ENCODE results near the gene IL1B.

IL1B gene

DNA sequence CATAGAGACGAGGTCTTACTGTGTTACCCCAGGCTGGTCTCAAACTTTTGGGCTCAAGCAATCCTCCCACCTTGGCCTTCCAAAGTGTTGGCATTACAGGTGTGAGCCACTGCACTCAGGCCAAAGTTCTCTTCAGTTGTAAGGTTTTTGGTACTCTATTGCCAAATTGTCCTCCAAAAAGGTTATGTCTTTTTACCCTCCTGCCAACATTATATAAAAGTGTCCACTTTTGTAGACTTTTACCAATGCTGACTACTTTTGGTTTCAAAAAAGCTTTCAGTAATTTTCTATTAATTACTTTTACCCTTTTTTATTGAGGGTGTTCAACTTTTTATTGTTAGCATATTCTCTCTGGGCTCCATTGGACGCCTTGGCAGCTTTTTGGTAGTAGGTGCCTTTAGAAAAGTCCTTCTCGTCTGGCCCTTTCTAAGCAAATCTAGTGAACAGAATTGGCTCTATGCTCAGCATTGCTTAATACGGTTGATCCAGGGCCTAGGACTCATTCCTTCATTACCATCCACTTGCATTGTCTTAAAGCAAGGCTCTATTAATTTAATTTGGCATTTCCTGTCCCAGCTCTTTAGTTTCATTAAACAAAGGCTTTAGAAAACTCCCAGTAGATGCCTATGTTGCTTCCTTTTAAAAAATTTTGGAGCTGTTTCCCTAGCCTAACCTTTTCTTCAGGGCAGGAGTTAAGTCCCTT is 35.5 kb downstream of the IL1B start:
- DNase-seq, result no peak

DNA sequence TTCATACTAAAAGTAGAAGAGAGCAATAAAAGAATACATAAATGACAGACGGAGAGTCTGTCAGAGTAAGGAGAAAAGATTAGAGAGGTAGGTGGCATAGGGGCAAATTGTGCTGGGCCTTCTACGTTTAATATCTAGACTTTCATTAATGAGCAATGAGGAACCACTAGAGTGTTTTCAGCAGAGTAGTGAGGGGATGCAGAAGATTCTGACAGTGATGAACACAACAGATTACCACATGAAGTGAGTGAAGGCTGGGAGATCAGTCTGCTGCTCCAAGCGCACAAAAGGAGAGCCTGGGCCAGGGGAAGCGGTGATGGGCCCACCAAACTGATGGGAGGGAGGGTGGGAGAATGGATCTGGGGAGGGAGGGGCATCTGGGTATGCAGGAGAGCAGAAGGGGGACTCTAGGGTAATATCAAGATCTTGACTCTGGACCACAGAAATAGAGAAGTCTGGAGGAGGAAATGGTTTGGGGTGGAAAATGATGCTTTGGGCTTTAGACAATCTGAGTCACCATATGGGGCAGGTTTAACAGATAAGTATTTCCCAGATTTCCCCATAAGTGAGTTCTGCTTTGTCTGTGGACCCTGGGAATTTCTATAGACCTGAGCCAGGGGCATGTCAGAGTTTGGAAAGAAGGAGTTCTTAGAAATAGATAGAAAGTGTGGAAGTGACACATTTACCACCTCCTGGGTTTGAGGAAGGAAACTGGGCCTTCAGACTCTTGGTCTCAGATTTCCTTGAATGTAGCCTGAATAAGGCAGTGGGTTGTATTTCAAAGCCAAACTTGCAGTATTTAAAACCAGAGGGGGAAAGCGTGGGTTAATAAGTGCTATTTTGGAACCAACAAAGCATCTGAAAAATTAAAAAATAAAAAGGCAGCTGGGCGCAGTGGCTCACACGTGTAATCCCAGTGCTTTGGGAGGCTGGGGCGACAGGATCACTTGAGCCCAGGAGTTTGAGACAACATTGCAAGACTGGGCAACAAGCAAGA is 37.3 kb downstream of the IL1B start:
- DNase-seq, result no peak

DNA sequence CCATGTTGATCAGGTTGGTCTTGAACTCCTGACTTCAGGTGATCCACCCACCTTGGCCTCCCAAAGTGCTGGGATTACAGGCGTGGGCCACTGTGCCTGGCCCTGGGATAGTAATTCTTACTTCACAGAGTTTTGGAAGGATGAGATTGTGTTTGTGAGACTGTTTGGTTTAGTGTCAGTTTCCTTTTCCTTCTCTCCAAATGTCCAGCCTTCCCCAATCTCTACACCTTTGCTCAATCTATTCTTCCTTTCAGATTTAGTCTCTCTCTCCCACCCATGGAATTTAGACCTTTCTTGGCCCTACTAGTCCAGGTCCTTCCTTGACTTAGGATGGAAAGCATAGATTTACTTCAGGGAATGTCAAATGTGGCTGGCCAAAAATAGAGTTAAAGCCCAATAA is 40.1 kb downstream of the IL1B start:
- no peak for DNase-seq

DNA sequence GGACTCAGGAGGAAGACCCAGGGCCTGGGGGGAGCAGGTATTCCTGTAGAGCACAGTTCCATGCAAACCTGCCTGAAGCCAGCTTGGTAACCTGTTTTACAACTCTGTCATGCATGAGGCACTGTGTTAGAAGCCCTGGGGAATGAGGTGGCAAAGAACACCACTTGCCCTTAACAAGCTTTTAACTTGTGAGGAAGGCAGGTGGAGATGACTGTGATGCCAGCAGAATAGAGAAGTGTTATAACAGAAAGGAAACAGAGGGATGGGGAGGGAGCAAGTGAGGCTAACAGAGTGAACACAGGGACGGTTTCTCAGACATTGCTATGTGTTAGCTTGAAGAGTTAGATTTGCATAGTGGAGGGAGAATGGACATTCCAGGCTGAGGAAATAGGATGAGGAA is 40.8 kb downstream of the IL1B start:
- no peak for DNase-seq

GRCh38 chr2:112794841-112795240 is 41.7 kb downstream of the IL1B start:
- DNase-seq, result no peak

DNA sequence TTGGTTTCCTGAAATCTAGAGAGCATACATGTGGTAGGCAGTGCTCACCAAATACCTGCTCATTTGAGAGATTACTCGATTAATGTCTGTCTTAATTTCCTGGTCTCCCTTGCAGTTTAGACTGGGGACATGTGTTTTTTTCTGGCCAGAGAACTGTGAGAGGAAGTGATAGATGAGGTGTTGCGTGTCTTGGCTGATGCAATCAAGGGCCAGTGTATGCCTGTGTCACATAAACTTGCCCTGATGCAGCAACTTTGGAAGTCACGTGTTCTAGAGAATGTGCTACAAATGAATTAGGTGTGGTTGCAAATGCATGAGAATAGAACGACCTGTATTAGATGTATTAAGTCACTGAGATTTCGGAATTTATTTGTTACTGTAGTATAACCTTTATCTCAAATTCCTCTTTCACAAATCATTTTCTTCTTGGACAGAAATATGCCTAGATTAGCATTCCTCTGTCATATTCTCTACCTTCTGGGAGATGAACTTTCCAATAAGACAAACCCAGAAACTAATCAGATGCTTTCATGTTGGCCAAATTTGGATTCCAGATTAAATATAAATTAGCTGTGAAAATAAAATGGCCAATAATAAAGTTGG is 42.3 kb downstream of the IL1B start:
- no peak for DNase-seq

DNA sequence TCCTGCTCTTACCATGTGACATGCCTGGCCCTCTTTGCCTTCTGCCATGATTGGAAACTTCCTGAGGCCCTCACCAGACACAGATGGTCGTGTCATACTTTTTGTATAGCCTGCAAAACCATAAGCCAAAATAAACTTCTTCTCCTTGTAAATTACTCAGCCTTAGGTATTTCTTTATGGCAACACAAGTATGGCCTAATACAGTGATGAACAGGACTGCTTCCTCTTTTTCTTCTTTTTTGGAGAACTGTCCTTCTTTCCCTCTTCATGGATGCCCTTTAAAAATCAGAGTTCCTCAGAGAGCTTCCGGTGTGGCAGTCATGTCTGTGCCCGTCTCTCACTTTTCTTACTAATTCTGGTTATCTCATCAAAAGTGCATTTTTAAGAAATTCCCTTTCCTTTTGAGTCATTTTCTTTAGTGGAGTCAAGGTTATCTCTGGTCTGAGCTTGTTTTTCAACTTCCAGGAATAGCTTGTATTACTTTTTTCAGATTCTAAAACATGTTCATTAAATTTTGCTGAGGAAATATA is 43.1 kb downstream of the IL1B start:
- DNase-seq, result no peak

DNA sequence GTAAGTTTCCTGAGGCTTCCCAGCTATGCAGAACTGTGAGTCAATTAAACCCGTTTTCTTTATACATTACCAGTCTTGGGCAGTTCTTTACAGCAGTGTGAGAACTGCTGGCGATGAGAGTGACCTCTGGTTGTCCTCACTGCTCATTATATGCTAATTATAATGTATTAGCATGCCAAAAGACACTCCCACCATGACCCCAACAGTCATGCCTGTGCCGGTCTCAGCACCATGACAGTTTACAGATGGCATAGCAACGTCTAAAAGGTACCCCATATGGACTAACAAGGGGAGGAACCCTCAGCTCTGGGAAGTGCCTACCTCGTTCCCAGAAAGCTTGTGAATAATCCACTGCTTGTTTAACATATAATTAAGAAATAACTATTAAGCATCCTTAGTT is 44.2 kb downstream of the IL1B start:
- no peak for DNase-seq

DNA sequence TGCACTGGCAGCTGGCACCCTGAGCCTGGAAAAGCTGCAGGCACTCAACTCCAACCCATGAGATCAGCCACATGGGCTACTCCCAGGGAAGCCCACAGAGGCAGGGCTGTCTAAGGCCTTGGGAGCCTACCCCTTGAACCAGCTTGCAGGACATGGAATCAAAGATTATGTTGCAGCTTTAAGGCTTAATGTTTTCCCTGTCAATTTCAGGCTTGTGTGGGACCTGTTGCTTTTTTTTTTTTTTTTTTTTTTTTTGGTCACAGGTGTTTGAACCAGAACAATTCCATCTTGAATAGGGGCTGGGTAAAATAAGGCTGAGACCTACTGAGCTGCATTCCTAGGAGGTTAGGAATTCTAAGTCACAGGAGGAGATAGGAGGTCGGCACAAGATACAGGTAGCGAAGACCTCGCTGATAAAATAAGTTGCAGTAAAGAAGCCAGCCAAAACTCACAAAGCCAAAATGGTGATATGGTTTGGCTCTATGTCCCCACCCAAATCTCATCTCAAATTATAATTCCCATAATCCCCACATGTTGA is 44.8 kb downstream of the IL1B start:
- DNase-seq, result no peak

- DNase-seq, result no peak
Measured at GRCh38 chr2:112791019-112791418, 45.6 kb downstream of the IL1B start.

DNA sequence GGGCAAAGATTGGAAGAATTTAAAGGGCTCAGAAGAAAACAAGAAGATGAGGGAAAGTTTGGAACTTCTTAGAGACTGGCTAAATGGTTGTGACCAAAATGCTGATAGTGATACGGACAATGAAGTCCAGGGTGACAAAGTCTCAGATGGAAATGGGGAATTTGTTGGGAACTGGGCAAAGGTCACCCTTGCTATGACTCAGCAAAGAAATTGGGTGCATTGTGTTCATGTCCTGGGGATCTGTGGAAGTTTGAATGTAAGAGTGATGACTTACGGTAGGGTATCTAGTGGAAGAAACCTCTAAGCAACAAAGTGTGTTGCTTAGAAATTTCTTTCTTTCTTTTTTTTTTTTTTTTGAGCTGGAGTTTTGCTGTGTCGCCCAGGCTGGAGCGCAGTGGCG is 46.3 kb downstream of the IL1B start:
- no peak for DNase-seq

DNA sequence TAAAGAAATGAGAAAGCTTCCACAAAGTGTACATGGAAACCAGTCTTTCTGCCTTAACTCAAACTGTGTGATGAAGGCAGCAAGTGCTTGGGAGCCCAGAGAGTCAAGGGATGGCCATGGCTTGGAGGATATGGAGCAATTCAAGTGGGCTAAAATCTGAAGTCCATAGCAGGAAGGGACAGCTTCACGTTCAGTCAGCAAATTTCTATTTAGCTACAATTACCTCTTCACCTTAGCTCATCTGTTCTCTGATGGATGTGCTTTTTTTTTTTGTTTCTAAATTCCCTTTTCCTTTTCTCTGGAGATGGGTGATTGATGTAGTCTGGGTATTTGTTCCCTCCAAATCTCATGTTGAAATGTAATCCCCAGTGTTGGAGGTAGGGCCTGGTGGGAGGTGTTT is 47.4 kb downstream of the IL1B start:
- DNase-seq, result no peak

GRCh38 chr2:112788653-112789052 is 47.9 kb downstream of the IL1B start:
- DNase-seq, result no peak

GRCh38 chr2:112787729-112788393 is 48.7 kb downstream of the IL1B start:
- DNase-seq, result no peak

DNA sequence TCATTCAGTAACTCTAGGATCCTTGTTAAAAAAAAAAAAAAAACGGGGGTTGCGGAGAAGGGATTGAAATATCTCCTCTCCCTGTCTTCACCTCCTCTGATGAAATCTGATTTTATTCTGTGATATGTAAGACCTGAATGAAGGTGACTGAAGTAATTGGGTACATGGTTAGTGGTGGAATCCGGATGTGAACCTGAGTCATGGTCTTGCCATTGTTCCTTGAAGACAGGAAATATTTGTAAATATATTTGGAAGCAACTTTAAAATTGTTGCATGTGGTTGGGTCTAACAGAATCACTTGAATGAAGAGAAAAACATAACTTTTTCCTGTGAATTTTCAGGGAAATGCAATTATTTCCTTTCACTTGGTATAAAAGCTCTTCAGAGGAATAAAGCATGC is 49.3 kb downstream of the IL1B start:
- no peak for DNase-seq

DNA sequence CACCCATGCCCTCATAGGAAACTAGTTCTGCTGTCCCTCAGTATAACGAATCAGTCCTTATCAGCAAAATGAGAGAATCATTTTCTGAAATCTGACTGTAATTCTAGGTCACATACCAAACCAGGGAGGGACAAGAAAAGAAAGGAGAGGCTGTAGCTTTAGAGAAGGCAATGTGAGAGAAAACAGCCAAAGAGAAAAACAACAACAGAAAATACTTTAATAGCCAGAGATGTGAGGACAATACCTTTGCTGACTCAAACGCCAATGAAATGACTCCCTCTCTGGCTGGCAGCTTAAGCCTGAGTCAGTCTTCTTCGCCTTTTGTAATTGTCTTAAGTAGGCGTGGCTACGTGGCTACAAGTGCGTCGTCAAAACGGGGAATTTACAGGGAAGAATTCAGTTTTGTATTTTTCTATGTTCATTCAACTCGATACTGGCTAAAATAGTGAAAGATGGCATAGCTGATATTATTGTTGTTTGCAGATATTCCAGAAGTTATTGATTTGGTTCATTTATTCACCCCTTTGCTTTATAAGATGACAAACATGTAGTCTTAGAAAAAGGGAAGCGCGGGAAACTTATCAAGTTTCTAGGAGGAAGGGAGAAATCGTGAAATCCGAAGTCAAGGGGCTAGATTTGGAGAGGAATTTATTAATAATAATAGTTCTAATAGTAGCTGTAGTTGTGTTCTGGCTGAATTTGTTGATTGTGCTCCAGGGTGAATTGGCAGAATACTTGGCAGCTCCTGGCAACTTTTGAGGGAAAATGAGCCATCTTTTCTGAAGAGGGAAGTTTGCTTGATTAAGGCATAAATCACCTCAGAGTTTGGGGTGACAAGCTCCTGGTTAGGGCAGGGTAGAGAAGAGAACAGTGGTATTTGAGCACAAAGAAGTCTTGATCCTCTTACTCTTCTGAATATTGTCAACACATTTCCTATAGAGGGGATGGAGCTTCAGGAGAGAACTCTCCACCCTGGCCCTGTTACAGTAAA is 52.1 kb downstream of the IL1B start, which contains the start of gene IL1A:
Gene IL1A (minus strand): TSS at position 295 of the 991 bp plus-strand sequence. CDS start 723 bp downstream, outside the sequence.
- no peak for DNase-seq

GRCh38 chr2:112783187-112783714 is 53.3 kb downstream of the IL1B start:
- no peak for DNase-seq

- DNase-seq, result no peak
Measured at GRCh38 chr2:112782234-112782799, 54.3 kb downstream of the IL1B start.
